ENCODE measurements around the gene ARHGAP30.
"Not testable (repeated sequence)": the region's sequence is repeated elsewhere in the genome, so short reads cannot be mapped to it uniquely, and the experiment has no call there.

Gene ARHGAP30

GRCh38 chr1:161044535-161044907, 25.2 kb downstream of the ARHGAP30 start:
- H3K36me3 ChIP-seq (ENCODE audit: control insufficient read depth in 2 of 2, insufficient read depth in 2 of 2, low read length in 2 of 2): peaks cover 33 to 37% of the 10 kb centered on the region in 2 donors
- peaks cover 14 to 30% of the 10 kb centered on the region in 2 donors for H3K4me1 ChIP-seq (ENCODE audit: control insufficient read depth in 2 of 2, insufficient read depth in 2 of 2, low read length in 2 of 2)
- no peaks in the 10 kb centered on the region for H3K9me3 ChIP-seq (ENCODE audit: control insufficient read depth in 2 of 2, low read length in 2 of 2)
- no peaks in the 10 kb centered on the region for H3K27me3 ChIP-seq (ENCODE audit: control insufficient read depth in 2 of 2, insufficient read depth in 2 of 2, low read length in 2 of 2)
- peak overlapping the region; percentile 94 to 98 for H3K27ac ChIP-seq (ENCODE audit: low read depth in 2 of 2, low read length in 2 of 2)
- H3K4me3 ChIP-seq (ENCODE audit: low read length in 2 of 2): peak overlapping the region; percentile 78 to 93
- peak overlapping the region; percentile 96 to 100 for H3K9ac ChIP-seq (ENCODE audit: low read depth in 1 of 2, low read length in 2 of 2)

GRCh38 chr1:161039546-161039945, 30.1 kb downstream of the ARHGAP30 start:
- Histone ChIP-seq H3K4me1 (ENCODE audit: control insufficient read depth in 2 of 2, insufficient read depth in 2 of 2, low read length in 2 of 2) (peaks cover 27 to 29% of the 10 kb centered on the region in 2 donors), H3K4me3 (ENCODE audit: low read length in 2 of 2) (peak overlapping the region in 1 of 2 donors; percentile 82), H3K9ac (ENCODE audit: low read depth in 1 of 2, low read length in 2 of 2) (peak overlapping the region in 1 of 2 donors; percentile 21), H3K27ac (ENCODE audit: low read depth in 2 of 2, low read length in 2 of 2) (peak overlapping the region; percentile 80 to 95), H3K9me3 (ENCODE audit: control insufficient read depth in 2 of 2, low read length in 2 of 2) (no peaks in the 10 kb centered on the region), H3K36me3 (ENCODE audit: control insufficient read depth in 2 of 2, insufficient read depth in 2 of 2, low read length in 2 of 2) (peaks cover 36 to 40% of the 10 kb centered on the region in 2 donors), H3K27me3 (ENCODE audit: control insufficient read depth in 2 of 2, insufficient read depth in 2 of 2, low read length in 2 of 2) (no peaks in the 10 kb centered on the region)

- Histone ChIP-seq H3K4me3 (ENCODE audit: low read length in 2 of 2) (peak overlapping the region; percentile 82 to 93), H3K9me3 (ENCODE audit: control insufficient read depth in 2 of 2, low read length in 2 of 2) (no peaks in the 10 kb centered on the region), H3K9ac (ENCODE audit: low read depth in 1 of 2, low read length in 2 of 2) (peak overlapping the region in 1 of 2 donors; percentile 21), H3K27ac (ENCODE audit: low read depth in 2 of 2, low read length in 2 of 2) (peak overlapping the region; percentile 94 to 95), H3K27me3 (ENCODE audit: control insufficient read depth in 2 of 2, insufficient read depth in 2 of 2, low read length in 2 of 2) (no peaks in the 10 kb centered on the region), H3K4me1 (ENCODE audit: control insufficient read depth in 2 of 2, insufficient read depth in 2 of 2, low read length in 2 of 2) (peaks cover 23 to 26% of the 10 kb centered on the region in 2 donors), H3K36me3 (ENCODE audit: control insufficient read depth in 2 of 2, insufficient read depth in 2 of 2, low read length in 2 of 2) (peaks cover 36 to 40% of the 10 kb centered on the region in 2 donors)
Measured at GRCh38 chr1:161039154-161039545, 30.5 kb downstream of the ARHGAP30 start.

- H3K36me3 ChIP-seq (ENCODE audit: control insufficient read depth in 2 of 2, insufficient read depth in 2 of 2, low read length in 2 of 2): peaks cover 36 to 40% of the 10 kb centered on the region in 2 donors
- H3K9ac ChIP-seq (ENCODE audit: low read depth in 1 of 2, low read length in 2 of 2): peak within 1 kb of the TSS; percentile 72 to 96
Measured at GRCh38 chr1:161038523-161039153, 31.1 kb downstream of the ARHGAP30 start, which contains the start of gene TSTD1. TSTD1 (minus strand) TSS chr1:161038964; CDS start chr1:161038889, 75 bp downstream.

DNA sequence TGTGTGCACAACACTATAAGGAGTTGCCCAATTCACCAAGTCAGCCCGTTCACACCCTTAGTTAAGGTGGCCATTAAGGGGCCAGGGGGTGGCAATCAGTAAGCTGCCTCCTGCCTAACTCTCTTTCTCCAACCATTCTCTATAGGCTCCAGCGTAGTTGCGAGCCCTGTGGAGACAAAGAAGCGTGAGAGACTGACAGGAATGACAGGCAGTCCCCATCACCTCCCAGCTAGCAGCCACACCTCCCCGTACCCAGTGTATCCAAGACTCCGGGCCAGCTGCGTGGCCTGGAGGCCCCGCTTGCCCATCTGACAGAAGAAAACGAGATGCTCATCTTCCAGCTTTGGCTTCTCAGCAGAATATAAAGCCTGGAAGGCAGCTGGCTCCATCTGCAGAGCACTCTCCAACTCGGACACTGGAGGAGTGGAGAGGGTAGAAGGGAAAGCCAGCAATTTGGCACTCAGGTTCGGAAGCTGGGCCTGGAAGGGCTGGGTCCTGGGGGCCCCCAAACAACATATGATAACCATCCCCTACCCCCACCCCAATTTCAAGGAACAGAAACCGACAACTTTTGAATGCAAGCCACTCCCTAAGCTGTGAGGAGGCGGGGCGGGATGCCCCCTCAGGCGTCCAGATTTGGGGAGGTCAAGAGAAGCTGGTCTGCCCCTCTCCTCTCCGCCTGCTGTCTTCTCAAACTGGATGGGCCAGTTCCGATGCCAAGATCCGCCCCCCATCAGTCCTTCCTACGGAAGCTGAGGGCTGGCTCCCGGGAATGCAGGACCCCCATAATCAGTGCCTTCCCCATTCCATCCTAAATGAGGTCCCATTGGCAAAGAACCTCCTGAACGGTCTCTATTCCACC, 31.8 kb downstream of the ARHGAP30 start:
- Histone ChIP-seq H3K9me3 (ENCODE audit: control insufficient read depth in 2 of 2, low read length in 2 of 2) (no peaks in the 10 kb centered on the region), H3K27ac (ENCODE audit: low read depth in 2 of 2, low read length in 2 of 2) (peak overlapping the region; percentile 94 to 95), H3K4me3 (ENCODE audit: low read length in 2 of 2) (peak overlapping the region; percentile 82 to 93), H3K27me3 (ENCODE audit: control insufficient read depth in 2 of 2, insufficient read depth in 2 of 2, low read length in 2 of 2) (no peaks in the 10 kb centered on the region), H3K36me3 (ENCODE audit: control insufficient read depth in 2 of 2, insufficient read depth in 2 of 2, low read length in 2 of 2) (peaks cover 33 to 35% of the 10 kb centered on the region in 2 donors), H3K4me1 (ENCODE audit: control insufficient read depth in 2 of 2, insufficient read depth in 2 of 2, low read length in 2 of 2) (peaks cover 22 to 23% of the 10 kb centered on the region in 2 donors), H3K9ac (ENCODE audit: low read depth in 1 of 2, low read length in 2 of 2) (peak overlapping the region; percentile 72 to 96)

More at GRCh38 chr1:161038523-161039153, 31.1 kb downstream of the ARHGAP30 start, which contains the start of gene TSTD1:
- Histone ChIP-seq H3K4me3 (ENCODE audit: low read length in 2 of 2) (peak within 1 kb of the TSS; percentile 82 to 93), H3K27ac (ENCODE audit: low read depth in 2 of 2, low read length in 2 of 2) (peak within 1 kb of the TSS; percentile 94 to 95), H3K9me3 (ENCODE audit: control insufficient read depth in 2 of 2, low read length in 2 of 2) (no peaks in the 10 kb centered on the region), H3K4me1 (ENCODE audit: control insufficient read depth in 2 of 2, insufficient read depth in 2 of 2, low read length in 2 of 2) (peaks cover 22 to 23% of the 10 kb centered on the region in 2 donors), H3K27me3 (ENCODE audit: control insufficient read depth in 2 of 2, insufficient read depth in 2 of 2, low read length in 2 of 2) (no peaks in the 10 kb centered on the region)

DNA sequence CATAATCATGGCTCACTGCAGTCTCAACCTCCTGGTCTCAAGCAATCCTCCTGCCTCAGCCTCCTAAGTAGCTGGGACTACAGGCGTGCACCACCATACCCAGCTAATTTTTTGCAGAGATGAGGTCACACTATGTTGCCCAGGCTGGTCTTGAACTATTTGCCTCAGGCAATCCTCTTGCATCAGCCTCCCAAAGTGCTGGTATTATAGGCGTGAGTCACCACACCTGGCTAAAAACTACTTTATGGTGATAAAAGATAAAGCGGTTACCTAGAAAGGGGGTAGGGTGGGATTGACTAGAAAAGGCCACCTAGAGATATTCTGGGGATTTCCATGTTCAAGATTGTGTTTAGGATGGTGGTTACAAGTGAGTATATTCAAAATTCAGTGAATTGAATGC, 35.9 kb downstream of the ARHGAP30 start:
- H3K9ac ChIP-seq (ENCODE audit: low read depth in 1 of 2, low read length in 2 of 2): no peak overlapping the region
- peaks cover 11 to 13% of the 10 kb centered on the region in 2 donors for H3K4me1 ChIP-seq (ENCODE audit: control insufficient read depth in 2 of 2, insufficient read depth in 2 of 2, low read length in 2 of 2)
- H3K4me3 ChIP-seq (ENCODE audit: low read length in 2 of 2): no peak overlapping the region
- no peak overlapping the region for H3K27ac ChIP-seq (ENCODE audit: low read depth in 2 of 2, low read length in 2 of 2)
- no peaks in the 10 kb centered on the region for H3K9me3 ChIP-seq (ENCODE audit: control insufficient read depth in 2 of 2, low read length in 2 of 2)
- no peaks in the 10 kb centered on the region for H3K36me3 ChIP-seq (ENCODE audit: control insufficient read depth in 2 of 2, insufficient read depth in 2 of 2, low read length in 2 of 2)
- no peaks in the 10 kb centered on the region for H3K27me3 ChIP-seq (ENCODE audit: control insufficient read depth in 2 of 2, insufficient read depth in 2 of 2, low read length in 2 of 2)

DNA sequence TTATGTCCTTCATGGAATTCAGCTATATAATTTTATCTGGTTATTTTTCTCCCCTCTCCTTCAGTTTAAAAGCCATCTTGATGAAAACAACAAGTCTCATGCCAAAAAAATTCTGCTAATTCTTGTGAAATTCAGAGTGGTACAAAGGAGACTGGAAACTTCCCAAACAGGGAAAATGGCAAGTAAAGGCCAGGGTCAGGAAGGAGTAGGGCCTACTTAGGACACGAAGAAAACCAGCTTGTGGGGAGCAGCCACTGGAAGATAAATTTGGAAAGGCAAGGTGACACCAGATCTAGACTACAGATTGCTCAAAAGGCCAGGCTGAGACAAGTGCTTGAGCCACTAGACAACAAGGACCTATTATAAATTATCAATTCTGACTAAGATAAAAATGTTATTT, 37.3 kb downstream of the ARHGAP30 start:
- H3K4me3 ChIP-seq (ENCODE audit: low read length in 2 of 2): no peak overlapping the region
- H3K9ac ChIP-seq (ENCODE audit: low read depth in 1 of 2, low read length in 2 of 2): no peak overlapping the region
- H3K36me3 ChIP-seq (ENCODE audit: control insufficient read depth in 2 of 2, insufficient read depth in 2 of 2, low read length in 2 of 2): no peaks in the 10 kb centered on the region
- peaks cover 0 to 2% of the 10 kb centered on the region in 2 donors for H3K4me1 ChIP-seq (ENCODE audit: control insufficient read depth in 2 of 2, insufficient read depth in 2 of 2, low read length in 2 of 2)
- H3K9me3 ChIP-seq (ENCODE audit: control insufficient read depth in 2 of 2, low read length in 2 of 2): no peaks in the 10 kb centered on the region
- no peak overlapping the region for H3K27ac ChIP-seq (ENCODE audit: low read depth in 2 of 2, low read length in 2 of 2)
- no peaks in the 10 kb centered on the region for H3K27me3 ChIP-seq (ENCODE audit: control insufficient read depth in 2 of 2, insufficient read depth in 2 of 2, low read length in 2 of 2)

- Histone ChIP-seq H3K9me3 (ENCODE audit: control insufficient read depth in 2 of 2, low read length in 2 of 2) (no peaks in the 10 kb centered on the region), H3K27ac (ENCODE audit: low read depth in 2 of 2, low read length in 2 of 2) (no peak overlapping the region), H3K27me3 (ENCODE audit: control insufficient read depth in 2 of 2, insufficient read depth in 2 of 2, low read length in 2 of 2) (no peaks in the 10 kb centered on the region), H3K9ac (ENCODE audit: low read depth in 1 of 2, low read length in 2 of 2) (no peak overlapping the region), H3K36me3 (ENCODE audit: control insufficient read depth in 2 of 2, insufficient read depth in 2 of 2, low read length in 2 of 2) (no peaks in the 10 kb centered on the region), H3K4me1 (ENCODE audit: control insufficient read depth in 2 of 2, insufficient read depth in 2 of 2, low read length in 2 of 2) (peaks cover 0 to 2% of the 10 kb centered on the region in 2 donors), H3K4me3 (ENCODE audit: low read length in 2 of 2) (no peak overlapping the region)
Measured at GRCh38 chr1:161031874-161032273, 37.8 kb downstream of the ARHGAP30 start.

GRCh38 chr1:161029466-161029865, 40.2 kb downstream of the ARHGAP30 start:
- not testable (repeated sequence) for H3K9ac ChIP-seq (ENCODE audit: low read depth in 1 of 2, low read length in 2 of 2); H3K9me3 ChIP-seq (ENCODE audit: control insufficient read depth in 2 of 2, low read length in 2 of 2); H3K4me1 ChIP-seq (ENCODE audit: control insufficient read depth in 2 of 2, insufficient read depth in 2 of 2, low read length in 2 of 2)

DNA sequence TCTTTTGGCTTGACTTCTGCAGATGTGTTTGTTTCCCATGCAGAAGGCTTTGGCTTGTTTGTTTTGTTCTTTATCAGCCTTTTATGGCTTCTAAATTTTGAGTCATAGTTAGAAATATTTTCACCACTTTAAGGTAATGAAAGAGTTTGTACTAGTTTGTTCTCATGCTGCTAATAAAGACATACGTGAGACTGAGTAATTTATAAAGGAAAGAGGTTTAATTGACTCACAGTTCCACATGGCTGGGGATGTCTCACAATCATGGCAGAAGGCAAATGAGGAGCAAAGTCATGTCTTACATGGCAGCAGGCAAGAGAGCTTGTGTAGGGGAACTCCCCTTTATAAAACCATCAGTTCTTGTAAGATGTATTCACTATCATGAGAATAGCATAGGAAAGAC, 42.7 kb downstream of the ARHGAP30 start:
- H3K9ac ChIP-seq (ENCODE audit: low read depth in 1 of 2, low read length in 2 of 2); H3K9me3 ChIP-seq (ENCODE audit: control insufficient read depth in 2 of 2, low read length in 2 of 2); H3K4me3 ChIP-seq (ENCODE audit: low read length in 2 of 2); H3K36me3 ChIP-seq (ENCODE audit: control insufficient read depth in 2 of 2, insufficient read depth in 2 of 2, low read length in 2 of 2); H3K27me3 ChIP-seq (ENCODE audit: control insufficient read depth in 2 of 2, insufficient read depth in 2 of 2, low read length in 2 of 2); H3K27ac ChIP-seq (ENCODE audit: low read depth in 2 of 2, low read length in 2 of 2); H3K4me1 ChIP-seq (ENCODE audit: control insufficient read depth in 2 of 2, insufficient read depth in 2 of 2, low read length in 2 of 2): not testable (repeated sequence)

More at GRCh38 chr1:161029466-161029865, 40.2 kb downstream of the ARHGAP30 start:
- H3K36me3 ChIP-seq (ENCODE audit: control insufficient read depth in 2 of 2, insufficient read depth in 2 of 2, low read length in 2 of 2); H3K27ac ChIP-seq (ENCODE audit: low read depth in 2 of 2, low read length in 2 of 2); H3K4me3 ChIP-seq (ENCODE audit: low read length in 2 of 2); H3K27me3 ChIP-seq (ENCODE audit: control insufficient read depth in 2 of 2, insufficient read depth in 2 of 2, low read length in 2 of 2): not testable (repeated sequence)
